Stomach (tissue), 4 donors: ENCODE measurements around the gene NELFCD.

ENCODE experiments used
- POLR2A ChIP-seq, 4 donors: fragments of 450-650 bp; IDR thresholded peaks; one replicate each; pipeline ENCODE4 v1.6.1; 2016; ENCODE audit warnings: antibody characterized with exemption in 4 of 4, control low read depth in 2 of 4, mild to moderate bottlenecking in 1 of 4, moderate library complexity in 1 of 4
- TF ChIP-seq, protein P1 (sequence below), 7 experiments: fragments of 450-650 bp in 4 of 7; fragments of 200-600 bp in 3 of 7; sonication (generic) in 3 of 7; IDR thresholded peaks; one replicate each; pipeline ENCODE4 v1.5.1; 2016 to 2019; ENCODE audit warnings: antibody characterized with exemption in 7 of 7, control low read depth in 2 of 7, mild to moderate bottlenecking in 1 of 7

DNA sequence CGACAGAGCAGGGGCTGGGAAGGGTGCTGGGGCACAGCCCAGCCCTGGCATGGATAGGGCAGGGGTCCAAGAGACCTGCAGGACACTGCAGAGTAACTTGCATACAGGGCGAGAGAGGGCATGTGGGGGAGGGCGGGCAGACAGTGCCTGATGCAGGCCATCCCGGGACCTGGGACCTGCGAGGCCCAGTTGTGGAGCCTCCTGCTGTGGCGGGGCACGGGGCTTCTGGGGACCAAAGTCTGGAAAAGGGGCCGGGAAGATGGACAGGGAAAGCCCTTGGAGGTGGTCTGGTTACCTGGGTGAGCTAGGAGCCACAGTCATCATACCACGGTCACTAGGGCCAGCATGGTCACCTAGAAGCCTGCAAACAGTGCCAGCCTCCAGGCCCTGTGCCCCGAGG is 37.8 kb downstream of the NELFCD start:
- no peak for TF ChIP-seq POLR2A (IDR thresholded peaks at IDR 0.05)
- TF ChIP-seq, protein P1, sequence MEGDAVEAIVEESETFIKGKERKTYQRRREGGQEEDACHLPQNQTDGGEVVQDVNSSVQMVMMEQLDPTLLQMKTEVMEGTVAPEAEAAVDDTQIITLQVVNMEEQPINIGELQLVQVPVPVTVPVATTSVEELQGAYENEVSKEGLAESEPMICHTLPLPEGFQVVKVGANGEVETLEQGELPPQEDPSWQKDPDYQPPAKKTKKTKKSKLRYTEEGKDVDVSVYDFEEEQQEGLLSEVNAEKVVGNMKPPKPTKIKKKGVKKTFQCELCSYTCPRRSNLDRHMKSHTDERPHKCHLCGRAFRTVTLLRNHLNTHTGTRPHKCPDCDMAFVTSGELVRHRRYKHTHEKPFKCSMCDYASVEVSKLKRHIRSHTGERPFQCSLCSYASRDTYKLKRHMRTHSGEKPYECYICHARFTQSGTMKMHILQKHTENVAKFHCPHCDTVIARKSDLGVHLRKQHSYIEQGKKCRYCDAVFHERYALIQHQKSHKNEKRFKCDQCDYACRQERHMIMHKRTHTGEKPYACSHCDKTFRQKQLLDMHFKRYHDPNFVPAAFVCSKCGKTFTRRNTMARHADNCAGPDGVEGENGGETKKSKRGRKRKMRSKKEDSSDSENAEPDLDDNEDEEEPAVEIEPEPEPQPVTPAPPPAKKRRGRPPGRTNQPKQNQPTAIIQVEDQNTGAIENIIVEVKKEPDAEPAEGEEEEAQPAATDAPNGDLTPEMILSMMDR (IDR thresholded peaks at IDR 0.05) = no peak
